GM12878 (cell line): ENCODE measurements around the gene TBC1D2B.

ENCODE experiments used
- CBX5 ChIP-seq: sonication (generic); IDR thresholded peaks from 2 replicates; pipeline ENCODE4 v1.6.1; 2016; ENCODE audit warnings: low read depth, moderate library complexity, mild to moderate bottlenecking, inconsistent platforms
- EZH2 ChIP-seq: IDR thresholded peaks from 2 replicates; pipeline ENCODE4 v1.6.1; 2012; ENCODE audit warnings: low read depth, mild to moderate bottlenecking, control low read depth, inconsistent platforms, low read length, borderline replicate concordance; ENCODE audit not compliant: control insufficient read depth
- FOS ChIP-seq: IDR thresholded peaks from 3 replicates; pipeline ENCODE4 v1.6.1; 2011; ENCODE audit warnings: borderline replicate concordance; ENCODE audit not compliant: insufficient read length; ENCODE audit errors: extremely low read depth
- MXI1 ChIP-seq: fragments of 150-350 bp; IDR thresholded peaks from 2 replicates; pipeline ENCODE4 v1.6.1; 2011; ENCODE audit warnings: low read depth, mild to moderate bottlenecking, inconsistent platforms, low read length, improper control_type of control experiment
- POLR2AphosphoS5 ChIP-seq: IDR thresholded peaks from 2 replicates; pipeline ENCODE4 v1.6.1; 2011; ENCODE audit warnings: mild to moderate bottlenecking, low read length, inconsistent platforms
- RAD21 ChIP-seq: IDR thresholded peaks from 2 replicates; pipeline ENCODE4 v1.6.1; 2011; ENCODE audit warnings: mild to moderate bottlenecking, low read depth, low read length, moderate library complexity; ENCODE audit not compliant: insufficient read depth
- RCOR1 ChIP-seq: conservative IDR thresholded peaks from 2 replicates; pipeline ENCODE4 v1.6.1; 2012; ENCODE audit warnings: low read depth, low read length, improper control_type of control experiment
- SIX5 ChIP-seq: IDR thresholded peaks from 2 replicates; pipeline ENCODE4 v1.6.1; 2011; ENCODE audit warnings: mild to moderate bottlenecking, low read depth, low read length, moderate library complexity; ENCODE audit not compliant: severe bottlenecking
- TF ChIP-seq, protein P1 (sequence below): IDR thresholded peaks from 2 replicates; pipeline ENCODE4 v1.6.1; 2012; ENCODE audit warnings: mild to moderate bottlenecking, low read depth, low read length
- TF ChIP-seq, protein P2 (sequence below): IDR thresholded peaks from 2 replicates; pipeline ENCODE4 v1.6.1; 2012; ENCODE audit warnings: low read length, inconsistent platforms
- TF ChIP-seq, protein P3 (sequence below), 3 experiments: IDR thresholded peaks in 2 of 3; conservative IDR thresholded peaks in 1 of 3; 2 replicates each; pipeline ENCODE4 v1.5.1; 2011; ENCODE audit warnings: low read depth in 3 of 3, low read length in 3 of 3, mild to moderate bottlenecking in 3 of 3, control low read depth in 2 of 3, moderate library complexity in 2 of 3, inconsistent platforms in 1 of 3, mixed read lengths in 1 of 3; ENCODE audit not compliant: control insufficient read depth in 2 of 3, insufficient read depth in 1 of 3; ENCODE audit errors: extremely low read depth in 1 of 3
- TF ChIP-seq, protein P4 (sequence below): fragments of 450-650 bp; IDR thresholded peaks from 2 replicates; pipeline ENCODE4 v1.6.1; 2017; ENCODE audit warnings: mild to moderate bottlenecking, moderate library complexity

DNA sequence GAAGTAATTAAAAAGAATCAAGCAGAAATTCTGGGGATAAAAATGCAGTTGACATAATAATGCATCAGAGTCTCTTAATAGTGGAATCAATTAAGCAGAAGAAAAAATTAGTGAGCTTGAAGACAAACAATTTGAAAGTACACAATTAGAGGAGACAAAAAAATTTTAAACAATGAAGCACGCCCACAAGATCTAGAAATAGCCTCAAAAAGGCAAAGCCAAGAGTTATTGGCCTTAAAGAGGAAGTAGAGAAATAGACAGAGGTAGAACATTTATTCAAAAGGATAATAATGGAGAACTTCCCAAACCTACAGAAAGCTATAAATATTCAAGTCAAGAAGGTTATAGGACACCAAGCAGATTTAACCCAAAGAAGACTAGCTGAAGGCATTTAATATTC is 113.3 kb downstream of the TBC1D2B start:
- TF ChIP-seq, protein P1, sequence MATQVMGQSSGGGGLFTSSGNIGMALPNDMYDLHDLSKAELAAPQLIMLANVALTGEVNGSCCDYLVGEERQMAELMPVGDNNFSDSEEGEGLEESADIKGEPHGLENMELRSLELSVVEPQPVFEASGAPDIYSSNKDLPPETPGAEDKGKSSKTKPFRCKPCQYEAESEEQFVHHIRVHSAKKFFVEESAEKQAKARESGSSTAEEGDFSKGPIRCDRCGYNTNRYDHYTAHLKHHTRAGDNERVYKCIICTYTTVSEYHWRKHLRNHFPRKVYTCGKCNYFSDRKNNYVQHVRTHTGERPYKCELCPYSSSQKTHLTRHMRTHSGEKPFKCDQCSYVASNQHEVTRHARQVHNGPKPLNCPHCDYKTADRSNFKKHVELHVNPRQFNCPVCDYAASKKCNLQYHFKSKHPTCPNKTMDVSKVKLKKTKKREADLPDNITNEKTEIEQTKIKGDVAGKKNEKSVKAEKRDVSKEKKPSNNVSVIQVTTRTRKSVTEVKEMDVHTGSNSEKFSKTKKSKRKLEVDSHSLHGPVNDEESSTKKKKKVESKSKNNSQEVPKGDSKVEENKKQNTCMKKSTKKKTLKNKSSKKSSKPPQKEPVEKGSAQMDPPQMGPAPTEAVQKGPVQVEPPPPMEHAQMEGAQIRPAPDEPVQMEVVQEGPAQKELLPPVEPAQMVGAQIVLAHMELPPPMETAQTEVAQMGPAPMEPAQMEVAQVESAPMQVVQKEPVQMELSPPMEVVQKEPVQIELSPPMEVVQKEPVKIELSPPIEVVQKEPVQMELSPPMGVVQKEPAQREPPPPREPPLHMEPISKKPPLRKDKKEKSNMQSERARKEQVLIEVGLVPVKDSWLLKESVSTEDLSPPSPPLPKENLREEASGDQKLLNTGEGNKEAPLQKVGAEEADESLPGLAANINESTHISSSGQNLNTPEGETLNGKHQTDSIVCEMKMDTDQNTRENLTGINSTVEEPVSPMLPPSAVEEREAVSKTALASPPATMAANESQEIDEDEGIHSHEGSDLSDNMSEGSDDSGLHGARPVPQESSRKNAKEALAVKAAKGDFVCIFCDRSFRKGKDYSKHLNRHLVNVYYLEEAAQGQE = no peak
- TF ChIP-seq, protein P2, sequence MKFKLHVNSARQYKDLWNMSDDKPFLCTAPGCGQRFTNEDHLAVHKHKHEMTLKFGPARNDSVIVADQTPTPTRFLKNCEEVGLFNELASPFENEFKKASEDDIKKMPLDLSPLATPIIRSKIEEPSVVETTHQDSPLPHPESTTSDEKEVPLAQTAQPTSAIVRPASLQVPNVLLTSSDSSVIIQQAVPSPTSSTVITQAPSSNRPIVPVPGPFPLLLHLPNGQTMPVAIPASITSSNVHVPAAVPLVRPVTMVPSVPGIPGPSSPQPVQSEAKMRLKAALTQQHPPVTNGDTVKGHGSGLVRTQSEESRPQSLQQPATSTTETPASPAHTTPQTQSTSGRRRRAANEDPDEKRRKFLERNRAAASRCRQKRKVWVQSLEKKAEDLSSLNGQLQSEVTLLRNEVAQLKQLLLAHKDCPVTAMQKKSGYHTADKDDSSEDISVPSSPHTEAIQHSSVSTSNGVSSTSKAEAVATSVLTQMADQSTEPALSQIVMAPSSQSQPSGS = no peak
- TF ChIP-seq, protein P3, sequence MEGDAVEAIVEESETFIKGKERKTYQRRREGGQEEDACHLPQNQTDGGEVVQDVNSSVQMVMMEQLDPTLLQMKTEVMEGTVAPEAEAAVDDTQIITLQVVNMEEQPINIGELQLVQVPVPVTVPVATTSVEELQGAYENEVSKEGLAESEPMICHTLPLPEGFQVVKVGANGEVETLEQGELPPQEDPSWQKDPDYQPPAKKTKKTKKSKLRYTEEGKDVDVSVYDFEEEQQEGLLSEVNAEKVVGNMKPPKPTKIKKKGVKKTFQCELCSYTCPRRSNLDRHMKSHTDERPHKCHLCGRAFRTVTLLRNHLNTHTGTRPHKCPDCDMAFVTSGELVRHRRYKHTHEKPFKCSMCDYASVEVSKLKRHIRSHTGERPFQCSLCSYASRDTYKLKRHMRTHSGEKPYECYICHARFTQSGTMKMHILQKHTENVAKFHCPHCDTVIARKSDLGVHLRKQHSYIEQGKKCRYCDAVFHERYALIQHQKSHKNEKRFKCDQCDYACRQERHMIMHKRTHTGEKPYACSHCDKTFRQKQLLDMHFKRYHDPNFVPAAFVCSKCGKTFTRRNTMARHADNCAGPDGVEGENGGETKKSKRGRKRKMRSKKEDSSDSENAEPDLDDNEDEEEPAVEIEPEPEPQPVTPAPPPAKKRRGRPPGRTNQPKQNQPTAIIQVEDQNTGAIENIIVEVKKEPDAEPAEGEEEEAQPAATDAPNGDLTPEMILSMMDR (IDR thresholded peaks at IDR 0.05 in 2 of 3, conservative IDR thresholded peaks at IDR 0.05 in 1 of 3; ENCODE audit: control insufficient read depth in 2 of 3, extremely low read depth in 1 of 3, insufficient read depth in 1 of 3, low read depth in 3 of 3, low read length in 3 of 3) = no peak
- TF ChIP-seq, protein P4, sequence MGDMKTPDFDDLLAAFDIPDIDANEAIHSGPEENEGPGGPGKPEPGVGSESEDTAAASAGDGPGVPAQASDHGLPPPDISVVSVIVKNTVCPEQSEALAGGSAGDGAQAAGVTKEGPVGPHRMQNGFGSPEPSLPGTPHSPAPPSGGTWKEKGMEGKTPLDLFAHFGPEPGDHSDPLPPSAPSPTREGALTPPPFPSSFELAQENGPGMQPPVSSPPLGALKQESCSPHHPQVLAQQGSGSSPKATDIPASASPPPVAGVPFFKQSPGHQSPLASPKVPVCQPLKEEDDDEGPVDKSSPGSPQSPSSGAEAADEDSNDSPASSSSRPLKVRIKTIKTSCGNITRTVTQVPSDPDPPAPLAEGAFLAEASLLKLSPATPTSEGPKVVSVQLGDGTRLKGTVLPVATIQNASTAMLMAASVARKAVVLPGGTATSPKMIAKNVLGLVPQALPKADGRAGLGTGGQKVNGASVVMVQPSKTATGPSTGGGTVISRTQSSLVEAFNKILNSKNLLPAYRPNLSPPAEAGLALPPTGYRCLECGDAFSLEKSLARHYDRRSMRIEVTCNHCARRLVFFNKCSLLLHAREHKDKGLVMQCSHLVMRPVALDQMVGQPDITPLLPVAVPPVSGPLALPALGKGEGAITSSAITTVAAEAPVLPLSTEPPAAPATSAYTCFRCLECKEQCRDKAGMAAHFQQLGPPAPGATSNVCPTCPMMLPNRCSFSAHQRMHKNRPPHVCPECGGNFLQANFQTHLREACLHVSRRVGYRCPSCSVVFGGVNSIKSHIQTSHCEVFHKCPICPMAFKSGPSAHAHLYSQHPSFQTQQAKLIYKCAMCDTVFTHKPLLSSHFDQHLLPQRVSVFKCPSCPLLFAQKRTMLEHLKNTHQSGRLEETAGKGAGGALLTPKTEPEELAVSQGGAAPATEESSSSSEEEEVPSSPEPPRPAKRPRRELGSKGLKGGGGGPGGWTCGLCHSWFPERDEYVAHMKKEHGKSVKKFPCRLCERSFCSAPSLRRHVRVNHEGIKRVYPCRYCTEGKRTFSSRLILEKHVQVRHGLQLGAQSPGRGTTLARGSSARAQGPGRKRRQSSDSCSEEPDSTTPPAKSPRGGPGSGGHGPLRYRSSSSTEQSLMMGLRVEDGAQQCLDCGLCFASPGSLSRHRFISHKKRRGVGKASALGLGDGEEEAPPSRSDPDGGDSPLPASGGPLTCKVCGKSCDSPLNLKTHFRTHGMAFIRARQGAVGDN = no peak
- TF ChIP-seq MXI1 (no peak), RCOR1 (no peak), EZH2 (no peak), CBX5 (no peak), FOS (no peak), RAD21 (no peak), SIX5 (no peak), POLR2AphosphoS5 (no peak)
